Spleen (tissue), 7 donors: ENCODE data around the gene SRI.

Source experiments
- POLR2A ChIP-seq, 3 donors: fragments of 450-650 bp; IDR thresholded peaks; one replicate each; pipeline ENCODE4 v1.5.1; 2017; ENCODE audit warnings: antibody characterized with exemption in 3 of 3, mild to moderate bottlenecking in 1 of 3
- POLR2AphosphoS5 ChIP-seq, 3 donors: sonication (generic); formaldehyde crosslinking; IDR thresholded peaks; one replicate each; pipeline ENCODE4 v1.5.1; 2017; ENCODE audit warnings: antibody characterized with exemption in 3 of 3
- TF ChIP-seq, protein P1 (sequence below), 11 experiments: fragments of 200-600 bp in 7 of 11; fragments of 450-650 bp in 4 of 11; sonication (generic) in 4 of 11; IDR thresholded peaks in 8 of 11; conservative IDR thresholded peaks in 3 of 11; 1 replicate in 7 of 11; 2 replicates in 4 of 11; pipeline versions ENCODE4 v1.4.0 to v1.8.0; 2016 to 2021; ENCODE audit warnings: antibody characterized with exemption in 11 of 11, inconsistent platforms in 4 of 11, mild to moderate bottlenecking in 1 of 11
- donor health status: DM: no; HTN: no; CAD: no; lungs with moderate emphysema.
- donor health status: DM: no; HTN: no; CAD: no.
- donor health status: DM: no; HTN: no; CAD: no.

DNA sequence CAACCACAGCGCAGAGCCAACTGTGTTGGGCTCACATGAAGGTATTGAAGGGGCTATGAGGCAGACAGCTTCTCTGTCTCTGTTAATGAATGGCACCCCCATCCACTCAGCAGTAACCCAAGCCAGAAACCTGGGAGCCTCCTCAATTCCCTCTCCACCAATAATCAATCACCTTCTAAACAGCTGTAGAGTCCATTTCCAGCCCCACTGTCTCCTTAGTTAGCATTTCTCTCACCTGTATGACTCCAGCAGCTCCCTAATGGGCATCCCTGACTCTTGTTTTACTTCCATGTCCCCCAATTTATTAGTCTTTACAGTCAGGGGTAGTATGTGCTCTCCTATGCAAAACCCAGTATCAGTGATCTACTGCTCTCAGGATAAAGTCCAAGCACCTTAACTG is 6.9 kb downstream of the SRI start:
- TF ChIP-seq, protein P1, sequence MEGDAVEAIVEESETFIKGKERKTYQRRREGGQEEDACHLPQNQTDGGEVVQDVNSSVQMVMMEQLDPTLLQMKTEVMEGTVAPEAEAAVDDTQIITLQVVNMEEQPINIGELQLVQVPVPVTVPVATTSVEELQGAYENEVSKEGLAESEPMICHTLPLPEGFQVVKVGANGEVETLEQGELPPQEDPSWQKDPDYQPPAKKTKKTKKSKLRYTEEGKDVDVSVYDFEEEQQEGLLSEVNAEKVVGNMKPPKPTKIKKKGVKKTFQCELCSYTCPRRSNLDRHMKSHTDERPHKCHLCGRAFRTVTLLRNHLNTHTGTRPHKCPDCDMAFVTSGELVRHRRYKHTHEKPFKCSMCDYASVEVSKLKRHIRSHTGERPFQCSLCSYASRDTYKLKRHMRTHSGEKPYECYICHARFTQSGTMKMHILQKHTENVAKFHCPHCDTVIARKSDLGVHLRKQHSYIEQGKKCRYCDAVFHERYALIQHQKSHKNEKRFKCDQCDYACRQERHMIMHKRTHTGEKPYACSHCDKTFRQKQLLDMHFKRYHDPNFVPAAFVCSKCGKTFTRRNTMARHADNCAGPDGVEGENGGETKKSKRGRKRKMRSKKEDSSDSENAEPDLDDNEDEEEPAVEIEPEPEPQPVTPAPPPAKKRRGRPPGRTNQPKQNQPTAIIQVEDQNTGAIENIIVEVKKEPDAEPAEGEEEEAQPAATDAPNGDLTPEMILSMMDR (IDR thresholded peaks at IDR 0.05 in 8 of 11, conservative IDR thresholded peaks at IDR 0.05 in 3 of 11) = no peak
- TF ChIP-seq POLR2A (IDR thresholded peaks at IDR 0.05) (no peak), POLR2AphosphoS5 (IDR thresholded peaks at IDR 0.05) (no peak)
